NCI-H1436 treated with DMSO at 0.1 percent for 48 hours (cell line): ENCODE data around the gene GLYAT.

ENCODE experiments used
- DNase-seq: peaks from one replicate; lab custom pipeline; 2025; lab: John Stamatoyannopoulos, UW

The GLYAT gene, protein sequence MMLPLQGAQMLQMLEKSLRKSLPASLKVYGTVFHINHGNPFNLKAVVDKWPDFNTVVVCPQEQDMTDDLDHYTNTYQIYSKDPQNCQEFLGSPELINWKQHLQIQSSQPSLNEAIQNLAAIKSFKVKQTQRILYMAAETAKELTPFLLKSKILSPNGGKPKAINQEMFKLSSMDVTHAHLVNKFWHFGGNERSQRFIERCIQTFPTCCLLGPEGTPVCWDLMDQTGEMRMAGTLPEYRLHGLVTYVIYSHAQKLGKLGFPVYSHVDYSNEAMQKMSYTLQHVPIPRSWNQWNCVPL

DNA sequence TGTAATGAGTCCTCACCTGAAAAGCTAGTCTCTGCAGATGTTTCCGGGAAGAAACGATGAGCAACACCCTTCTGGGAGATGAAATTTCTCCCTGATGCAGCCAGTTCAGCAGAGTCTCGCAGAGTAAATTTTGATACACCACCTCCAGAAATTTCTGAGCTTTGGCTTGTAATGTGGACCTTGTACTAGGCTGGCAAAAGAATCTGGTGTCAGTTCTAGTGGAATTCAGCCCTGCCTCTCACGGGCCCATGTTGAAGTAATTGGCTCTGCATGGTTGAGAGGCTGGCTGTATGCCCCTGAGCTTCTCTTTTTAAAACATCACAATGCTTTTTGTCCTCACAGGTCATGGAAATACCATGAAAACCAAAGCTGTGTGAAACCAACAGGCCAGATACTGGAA lies at the start of gene GLYAT:
TSS of gene GLYAT (minus strand) at position 125 of the 400 bp plus-strand sequence. CDS start 7,447 bp downstream, outside the sequence.
- no peak for DNase-seq

DNA sequence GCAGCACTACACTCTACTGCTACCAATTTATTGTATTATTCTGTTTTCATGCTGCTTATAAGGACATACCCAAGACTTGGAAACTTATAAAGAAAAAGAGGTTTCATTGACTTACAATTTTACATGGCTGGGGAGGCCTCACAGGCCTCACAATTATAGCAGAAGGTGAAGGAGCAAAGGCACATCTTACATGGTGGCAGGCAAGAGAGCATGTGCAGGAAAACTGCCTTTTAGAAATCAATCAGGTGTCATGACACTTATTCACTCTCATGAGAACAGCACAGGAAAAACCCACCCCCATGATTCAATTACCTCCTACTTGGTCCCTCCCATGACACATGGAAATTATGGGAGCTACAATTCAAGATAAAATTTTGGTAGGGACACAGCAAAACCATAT lies 49.6 kb upstream of the GLYAT start:
- DNase-seq: no peak

DNA sequence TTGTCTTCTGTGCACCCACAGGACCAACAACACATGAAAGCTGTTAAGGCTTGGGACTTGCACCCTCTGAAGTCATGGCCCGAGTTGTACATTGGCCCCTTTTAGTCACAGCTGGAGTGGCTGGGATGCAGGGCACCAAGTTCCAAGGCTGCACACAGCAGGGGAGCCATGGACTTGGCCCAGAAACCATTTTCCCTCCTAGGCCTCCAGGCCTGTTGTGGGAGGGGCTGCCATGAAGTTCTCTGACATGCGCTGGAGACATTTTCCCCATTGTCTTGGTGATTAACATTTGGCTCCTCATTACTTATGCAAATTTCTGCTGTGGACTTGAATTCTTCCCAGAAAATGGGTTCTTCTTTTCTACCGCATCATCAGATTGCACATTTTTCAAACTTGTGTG lies 48.8 kb upstream of the GLYAT start:
- DNase-seq: no peak

- no peak for DNase-seq
These were observed 45.4 kb upstream of the GLYAT start for GRCh38 chr11:58776891-58777710.

- DNase-seq: no peak
These were observed 43.4 kb upstream of the GLYAT start for GRCh38 chr11:58775066-58775708.

DNA sequence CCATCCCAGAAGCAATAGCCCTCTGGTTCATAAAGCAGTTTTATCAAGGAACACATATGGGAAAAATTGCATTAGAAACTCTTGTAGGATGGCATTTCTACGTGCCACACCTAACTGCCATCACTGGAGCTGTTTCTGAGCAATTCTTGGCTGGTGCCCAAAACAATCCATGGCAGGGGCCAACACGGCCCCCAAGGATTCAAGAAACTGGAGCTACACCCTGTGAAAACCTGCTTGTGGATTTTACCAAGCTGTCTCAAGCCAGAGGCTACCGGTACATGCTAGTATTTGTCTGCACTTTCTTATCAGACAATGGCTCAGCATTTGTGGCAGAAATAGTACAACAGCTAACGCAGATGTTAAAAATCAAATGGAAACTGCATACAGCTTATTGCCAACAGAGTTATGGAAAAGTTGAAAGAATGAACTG lies 42.4 kb upstream of the GLYAT start:
- no peak for DNase-seq

DNA sequence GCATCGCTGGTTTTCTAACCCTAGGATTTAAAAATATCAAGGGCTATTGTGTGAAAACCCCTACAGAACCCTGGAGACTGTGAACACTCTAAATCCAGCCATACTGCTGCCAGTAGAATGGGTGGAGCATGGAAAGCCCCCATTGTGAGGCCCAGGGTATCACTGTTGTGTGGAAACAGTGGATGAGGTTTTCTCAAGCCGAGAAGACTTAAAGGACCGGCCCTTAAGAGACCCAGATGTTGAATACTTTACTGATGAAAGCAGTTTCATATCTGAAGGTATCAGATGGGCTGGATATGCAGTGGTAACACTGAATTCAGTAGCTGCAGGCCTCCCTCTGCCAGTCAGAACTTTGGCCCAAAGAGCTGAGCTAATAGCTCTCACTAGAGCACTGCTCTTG lies 41.6 kb upstream of the GLYAT start:
- no peak for DNase-seq

DNA sequence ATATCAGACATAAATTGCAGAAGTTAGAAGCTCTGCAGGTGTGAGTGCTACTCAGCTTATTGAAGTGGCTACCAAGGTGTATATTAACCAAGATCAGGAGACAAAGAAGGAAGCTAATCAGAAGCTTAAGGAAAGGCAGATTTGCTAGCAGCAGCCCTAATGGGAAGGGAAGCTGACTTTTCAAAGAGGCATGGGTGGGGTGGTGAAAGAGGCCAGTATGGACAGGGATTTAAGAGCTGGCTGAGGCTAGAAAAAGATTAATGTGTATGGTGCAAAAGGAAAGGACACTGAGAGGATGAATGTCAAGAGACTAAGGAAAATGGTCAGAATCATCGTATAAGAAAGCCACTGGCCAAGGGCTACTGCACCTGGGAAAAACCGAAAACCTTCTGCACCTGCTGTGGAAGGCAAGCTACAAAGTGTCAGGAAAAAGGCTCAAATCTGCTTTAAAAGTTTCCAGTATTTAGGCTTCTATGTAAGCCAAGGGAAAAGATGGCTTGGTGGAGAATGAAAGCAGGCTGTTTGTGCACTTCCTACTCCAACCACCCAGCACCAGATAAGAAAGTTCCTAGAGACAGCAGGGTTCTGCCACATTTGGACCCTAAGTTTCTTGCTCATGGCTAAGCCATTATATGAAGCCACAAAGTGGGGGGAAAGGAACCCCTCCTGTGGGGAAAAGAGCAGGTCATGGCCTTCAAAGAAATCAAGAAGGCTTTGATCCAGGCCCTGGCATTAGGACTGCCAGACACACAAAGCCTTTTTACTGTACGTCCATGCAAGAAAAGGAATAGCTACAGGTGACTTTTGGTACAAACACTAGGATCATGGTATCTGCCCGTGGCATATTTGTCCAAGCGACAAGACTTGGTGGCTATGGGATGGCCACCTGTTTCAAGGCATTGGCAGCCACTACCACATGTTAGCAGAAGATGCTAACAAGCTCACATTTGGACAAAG lies 40.9 kb upstream of the GLYAT start:
- no peak for DNase-seq

DNA sequence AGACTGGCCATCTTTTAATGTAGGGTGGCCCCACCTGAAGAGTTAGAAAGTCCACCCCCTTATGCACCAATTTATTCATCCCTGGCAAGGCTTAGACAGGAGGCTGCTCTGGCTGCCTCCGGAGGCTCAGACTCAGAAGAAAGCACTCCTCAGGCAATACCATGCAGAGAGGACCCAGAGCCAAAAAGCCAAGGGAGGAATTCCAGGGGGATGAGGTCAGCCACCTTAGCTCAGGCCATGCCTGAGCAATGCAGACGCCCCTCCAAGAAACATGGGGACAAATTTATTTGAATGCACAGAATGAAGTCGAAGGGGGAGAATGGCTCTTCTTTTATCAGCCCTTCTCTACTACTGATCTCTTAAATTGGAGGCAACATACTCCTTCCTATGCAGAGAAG lies 39.7 kb upstream of the GLYAT start:
- DNase-seq: no peak

DNA sequence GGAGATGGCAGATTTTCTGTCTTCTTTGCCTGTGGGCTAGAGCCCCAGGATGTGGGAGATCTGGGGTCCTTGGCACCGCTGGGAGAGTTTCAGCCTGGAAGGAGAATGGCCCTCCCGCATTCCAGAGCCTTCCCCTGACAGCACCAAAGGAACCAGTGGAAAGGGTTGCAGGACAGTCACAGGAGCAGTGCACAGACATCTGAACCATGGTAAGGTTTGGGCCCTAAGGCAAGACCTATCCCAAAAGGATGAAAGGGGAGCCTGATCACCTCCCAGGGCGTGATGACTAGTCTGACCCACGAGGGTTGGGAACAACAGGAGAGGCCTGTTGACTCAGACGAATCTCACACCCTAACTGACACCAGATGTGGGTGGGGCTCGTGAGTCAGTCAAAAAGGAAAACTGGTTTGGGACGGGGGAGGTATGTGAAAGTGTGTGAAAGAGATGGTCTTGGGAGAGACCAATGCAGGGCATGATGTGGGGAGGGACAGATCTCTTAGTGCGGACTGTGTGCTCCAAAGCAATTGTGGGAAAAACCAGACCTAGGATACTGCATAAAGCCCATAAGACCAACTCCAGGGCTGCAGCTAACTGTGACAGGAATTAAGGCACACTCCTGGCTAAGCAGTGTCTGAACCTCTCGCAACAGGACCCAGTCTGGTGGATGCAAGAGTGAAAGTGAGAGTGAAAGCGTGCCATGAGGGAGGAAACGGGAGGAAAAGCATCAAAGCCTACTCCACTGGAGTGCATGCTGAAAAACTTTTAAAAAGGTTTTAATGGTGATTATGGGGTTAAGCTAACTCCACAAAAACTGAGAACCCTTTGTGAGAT lies 39.1 kb upstream of the GLYAT start:
- no peak for DNase-seq

DNA sequence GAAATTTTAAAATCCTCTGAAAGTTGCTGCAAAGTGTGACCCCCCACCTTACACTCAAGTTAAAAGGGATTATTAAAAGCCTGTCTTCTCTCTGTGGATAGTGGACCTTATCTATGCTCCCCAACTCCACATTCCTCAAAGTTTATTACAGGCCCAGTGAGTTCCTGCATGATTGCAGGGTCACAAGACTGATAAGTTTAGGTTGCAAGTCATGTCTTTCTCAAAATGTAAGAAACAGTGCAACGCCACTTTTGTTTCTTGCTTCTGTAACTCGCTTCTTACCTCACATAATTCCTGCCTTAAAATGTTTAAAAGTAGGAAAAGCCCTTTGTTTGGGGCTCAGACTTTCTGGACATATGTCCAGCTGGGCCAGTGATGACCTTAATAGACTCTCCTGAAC lies 38.4 kb upstream of the GLYAT start:
- no peak for DNase-seq

- no peak for DNase-seq
These were observed 37.6 kb upstream of the GLYAT start for GRCh38 chr11:58769308-58769707.

GRCh38 chr11:58768137-58768536 lies 36.4 kb upstream of the GLYAT start:
- no peak for DNase-seq

DNA sequence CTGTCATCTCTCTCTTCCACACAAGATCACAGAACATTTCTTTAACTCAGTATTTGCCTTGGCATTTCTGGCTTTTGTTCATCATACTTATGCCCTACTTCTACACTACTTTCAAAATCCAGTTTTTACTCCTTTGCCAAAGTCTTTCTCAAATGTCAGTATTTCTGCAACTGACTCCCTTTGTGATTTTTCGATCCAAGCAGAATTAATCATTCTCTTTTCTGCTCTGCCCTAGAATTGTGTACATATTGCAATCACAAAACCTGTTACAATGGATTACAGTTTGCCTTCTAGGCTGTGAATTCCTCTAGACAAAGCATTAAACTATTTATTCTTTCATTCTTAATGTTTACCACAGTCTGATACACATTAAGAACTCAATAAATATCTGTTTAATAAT lies 33.3 kb upstream of the GLYAT start:
- no peak for DNase-seq

- DNase-seq: no peak
These were observed 31.4 kb upstream of the GLYAT start for GRCh38 chr11:58763120-58763490.

DNA sequence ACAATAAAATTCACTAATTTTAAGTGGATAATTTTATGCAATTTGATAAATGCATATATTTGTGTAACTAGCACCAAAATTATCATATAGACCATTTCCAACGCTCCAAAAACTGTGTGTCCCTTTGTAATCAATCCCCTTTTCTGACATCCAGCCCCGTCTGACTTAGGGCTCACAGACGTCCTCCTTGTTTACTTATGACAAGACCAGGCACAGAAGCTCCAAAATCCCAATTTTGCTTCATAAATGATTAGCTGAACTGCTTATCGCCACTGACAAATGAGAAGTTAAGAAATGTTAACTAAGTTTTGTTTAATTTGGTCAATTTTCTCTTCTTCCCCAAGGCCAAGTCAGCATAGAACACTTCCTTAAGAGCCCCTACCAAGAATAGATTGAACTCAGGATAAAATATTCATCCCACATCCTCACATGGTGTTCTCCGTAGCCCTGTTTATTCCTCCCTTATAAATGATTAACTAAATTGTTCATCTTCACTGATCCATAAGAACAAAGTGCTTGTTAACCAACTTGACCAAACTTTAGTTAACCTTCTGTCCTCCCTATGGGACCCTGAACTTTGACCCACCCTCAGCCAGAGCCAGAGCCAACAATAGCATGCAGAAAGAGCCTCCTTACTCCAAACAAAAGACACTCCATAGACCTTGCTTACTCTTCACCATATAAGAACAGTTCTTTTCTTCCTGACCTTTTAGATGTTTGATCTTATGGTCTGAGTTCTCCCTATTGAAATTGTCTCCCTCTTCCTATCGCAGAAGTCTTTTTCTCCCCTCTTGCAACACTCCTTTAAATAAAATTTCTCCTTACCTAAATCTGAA lies 30.8 kb upstream of the GLYAT start:
- no peak for DNase-seq

DNA sequence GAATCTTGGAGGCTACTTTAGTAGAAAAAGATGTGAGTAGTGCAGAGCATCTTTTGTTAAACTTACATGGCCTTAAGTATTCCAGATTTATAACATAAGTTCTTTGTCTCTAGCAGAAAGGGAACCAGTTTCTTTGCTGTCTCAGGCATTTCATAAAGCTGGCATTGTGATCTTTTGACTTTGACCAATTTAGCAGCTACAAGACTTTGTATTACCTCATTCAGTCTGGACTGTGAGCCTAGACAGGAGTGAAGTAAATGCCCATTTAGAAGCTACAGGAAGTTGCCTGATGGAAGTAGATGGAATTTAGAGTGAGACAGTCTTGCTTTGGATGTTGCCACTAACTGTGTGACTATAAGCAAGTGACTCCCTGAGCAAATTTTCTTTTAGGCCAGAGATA lies 25.7 kb upstream of the GLYAT start:
- DNase-seq: no peak

DNA sequence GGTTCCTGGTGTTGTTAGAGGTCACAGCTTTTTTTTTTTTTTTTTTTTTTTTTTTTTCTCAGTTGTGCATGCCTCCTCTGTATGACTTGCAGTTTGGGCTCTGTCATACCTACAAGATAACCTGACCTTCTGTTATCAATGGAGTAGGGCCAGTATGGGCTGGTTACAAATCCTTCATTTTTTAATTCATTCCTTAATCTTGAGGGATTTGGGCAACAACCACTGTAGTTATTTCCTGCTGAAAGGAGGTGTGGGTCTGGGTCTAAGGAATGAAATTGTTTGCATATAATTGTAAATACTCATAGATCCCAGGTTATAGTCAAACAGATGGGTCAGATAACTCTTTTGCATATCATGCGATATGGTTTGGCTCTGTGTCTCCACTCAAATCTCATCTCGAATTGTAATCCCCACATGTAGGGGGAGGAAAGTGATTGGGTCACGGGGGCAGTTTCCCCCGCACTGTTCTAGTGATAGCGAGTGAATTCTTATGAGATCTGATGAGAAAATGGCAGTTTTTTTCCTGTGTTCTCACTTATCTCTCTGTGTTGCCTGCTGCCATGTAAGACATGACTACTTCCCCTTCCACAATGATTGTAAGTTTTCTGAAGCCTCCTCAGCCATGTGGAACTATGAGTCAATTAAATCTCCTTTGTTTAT lies 14.1 kb upstream of the GLYAT start:
- DNase-seq: no peak

GRCh38 chr11:58744988-58745704 lies 13.4 kb upstream of the GLYAT start:
- no peak for DNase-seq
